NCI-H460 (cell line): ENCODE data around the gene OPA1. TPM values are rescaled to one million over a fixed set of nuclear protein-coding genes. Genes with fewer than 3 reads are reported as not detected.

Source experiments
- DNase-seq: peaks from one replicate; pipeline ENCODE4 v3.0.0-alpha.2; 2016; ENCODE audit warnings: low read depth; ENCODE audit errors: extremely low read depth
- total RNA-seq: library from RNA; depleted of rRNA; stranded (reverse); fragments of >200 nt; shearing (Covaris generic); gene quantifications from 2 replicates; pipeline ENCODE4 v1.2.3, GENCODE V29; 2014

Gene OPA1
- total RNA-seq, 1 experiment from 2014 or later, result 56.0 TPM

GRCh38 chr3:193645806-193646205, 52.8 kb downstream of the OPA1 start:
- DNase-seq, result no peak

GRCh38 chr3:193648542-193649076, 55.6 kb downstream of the OPA1 start:
- no peak for DNase-seq

GRCh38 chr3:193650585-193650984, 57.6 kb downstream of the OPA1 start:
- DNase-seq, result no peak

DNA sequence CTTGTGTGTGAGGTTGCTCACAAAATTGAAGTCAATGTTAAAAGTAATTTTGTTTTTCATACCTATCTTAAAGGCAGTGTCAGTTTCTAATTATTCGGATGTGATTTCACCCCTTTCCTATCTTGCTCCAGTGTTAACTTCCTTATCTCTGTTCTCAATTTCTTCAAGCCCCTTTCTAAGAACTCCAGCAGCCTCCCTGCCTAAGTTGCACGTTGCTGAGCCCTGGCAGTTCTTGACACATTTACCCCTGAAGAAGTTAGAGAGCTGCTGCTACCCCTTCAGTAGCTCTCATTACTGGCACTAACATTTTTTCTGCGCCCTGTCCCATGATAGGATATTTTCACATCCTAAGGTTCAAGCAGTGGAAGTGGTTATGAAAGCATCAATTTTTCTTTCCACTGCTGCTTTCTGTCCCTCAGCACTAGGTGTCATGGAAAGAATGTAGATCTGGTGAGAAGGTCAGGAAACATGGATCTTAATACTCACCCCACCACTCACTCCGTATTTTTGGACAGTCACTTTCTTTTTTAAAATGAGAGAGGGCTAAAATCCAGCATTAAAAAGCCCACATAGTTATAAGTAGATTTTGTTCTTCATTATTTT, 62.9 kb downstream of the OPA1 start:
- no peak for DNase-seq

GRCh38 chr3:193656445-193656844, 63.4 kb downstream of the OPA1 start:
- DNase-seq, result no peak

DNA sequence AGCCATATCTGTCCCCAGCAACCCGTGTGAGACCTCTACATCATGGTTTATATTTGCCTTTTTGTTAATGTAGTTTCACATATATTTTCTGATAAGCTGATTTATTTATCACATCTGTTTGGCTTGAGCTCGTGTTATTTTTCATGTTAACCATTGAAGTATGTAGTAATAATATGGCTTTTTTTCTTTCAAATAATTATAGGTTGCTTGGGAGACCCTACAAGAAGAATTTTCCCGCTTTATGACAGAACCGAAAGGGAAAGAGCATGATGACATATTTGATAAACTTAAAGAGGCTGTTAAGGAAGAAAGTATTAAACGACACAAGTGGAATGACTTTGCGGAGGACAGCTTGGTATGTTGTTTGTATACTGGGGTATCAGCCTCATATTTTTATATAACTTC, 63.9 kb downstream of the OPA1 start:
- no peak for DNase-seq

DNA sequence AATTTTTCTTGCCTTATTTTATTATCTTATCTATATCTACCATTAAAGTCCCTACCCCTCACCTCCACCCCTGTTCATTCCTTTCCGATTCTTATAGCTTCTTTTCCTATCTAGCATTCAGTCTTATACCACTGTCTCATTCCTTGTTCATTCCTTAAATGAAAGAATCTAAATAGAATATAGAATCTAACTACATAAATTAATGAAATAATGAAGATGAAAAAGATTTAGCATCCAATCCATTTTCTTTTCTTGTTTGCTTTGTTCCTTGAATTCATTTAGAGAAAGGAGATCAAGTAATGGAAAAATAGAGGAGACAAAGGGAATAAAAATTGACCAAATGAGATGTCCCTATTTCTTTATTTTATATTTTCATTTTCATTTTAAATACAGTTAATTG, 67.2 kb downstream of the OPA1 start:
- no peak for DNase-seq

DNA sequence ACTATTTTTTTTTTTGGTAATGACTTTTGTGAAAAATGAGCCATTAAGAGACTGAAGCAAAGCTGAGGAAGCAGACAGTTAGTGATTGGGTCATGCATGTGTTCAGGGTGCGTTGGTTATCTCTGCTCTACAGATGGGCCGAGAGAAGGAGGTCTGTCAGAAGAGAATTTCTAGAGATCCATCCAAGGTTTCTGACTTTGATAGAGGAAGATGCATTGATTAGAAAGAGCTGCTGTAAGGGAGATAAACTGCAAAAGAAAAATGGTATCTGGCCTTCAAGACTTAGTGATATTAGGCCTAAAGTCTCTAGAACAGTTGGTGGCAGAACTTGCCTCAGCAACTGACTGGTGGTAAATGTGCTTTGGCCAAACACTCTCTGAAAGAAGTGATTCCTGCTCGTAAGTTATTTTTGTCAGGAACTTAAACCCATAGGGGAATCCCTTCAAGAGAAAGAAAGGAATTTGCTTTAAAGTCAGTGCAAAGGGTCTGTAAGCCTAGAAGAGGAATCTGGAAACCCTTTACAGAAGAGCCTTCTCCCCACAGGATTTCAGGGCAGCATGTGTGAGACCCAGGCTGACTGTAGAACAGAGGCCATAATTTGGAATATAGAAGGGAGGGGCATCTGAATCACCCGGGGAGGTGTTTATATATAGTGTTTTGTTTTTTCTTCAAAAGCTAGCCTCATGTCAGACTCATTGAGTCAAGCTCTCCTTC, 67.8 kb downstream of the OPA1 start:
- DNase-seq, result no peak

- no peak for DNase-seq
Measured at GRCh38 chr3:193662757-193663322, 69.8 kb downstream of the OPA1 start.

DNA sequence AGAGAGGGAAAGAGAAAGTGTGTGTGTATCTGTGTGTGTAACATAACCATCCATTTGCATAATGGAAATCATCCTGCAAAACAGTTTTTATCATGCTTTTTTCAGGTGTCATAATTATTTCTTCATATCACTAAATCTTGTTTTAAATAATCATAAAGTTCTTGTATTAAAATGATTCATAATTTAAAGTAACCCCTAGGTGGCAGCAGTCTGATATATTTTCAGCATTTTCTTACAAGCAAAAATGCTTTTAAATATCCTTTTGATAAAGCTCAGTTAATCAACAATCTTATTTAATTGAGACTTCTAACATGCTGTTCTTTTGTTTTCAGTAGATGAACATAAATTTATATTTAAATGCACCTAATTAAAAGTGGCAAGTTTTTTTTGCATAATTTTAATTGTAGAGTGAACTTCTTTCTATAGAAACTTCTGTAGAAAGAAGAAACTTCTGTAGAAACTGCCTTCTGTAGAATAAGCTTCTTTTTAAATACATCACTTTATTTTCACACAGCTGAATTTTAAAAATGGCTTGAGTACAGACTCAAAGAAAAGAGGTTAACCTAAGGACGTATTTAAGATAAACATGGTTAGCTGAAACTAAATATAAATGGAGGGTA, 72.5 kb downstream of the OPA1 start:
- no peak for DNase-seq

GRCh38 chr3:193673845-193674244, 80.8 kb downstream of the OPA1 start:
- no peak for DNase-seq

DNA sequence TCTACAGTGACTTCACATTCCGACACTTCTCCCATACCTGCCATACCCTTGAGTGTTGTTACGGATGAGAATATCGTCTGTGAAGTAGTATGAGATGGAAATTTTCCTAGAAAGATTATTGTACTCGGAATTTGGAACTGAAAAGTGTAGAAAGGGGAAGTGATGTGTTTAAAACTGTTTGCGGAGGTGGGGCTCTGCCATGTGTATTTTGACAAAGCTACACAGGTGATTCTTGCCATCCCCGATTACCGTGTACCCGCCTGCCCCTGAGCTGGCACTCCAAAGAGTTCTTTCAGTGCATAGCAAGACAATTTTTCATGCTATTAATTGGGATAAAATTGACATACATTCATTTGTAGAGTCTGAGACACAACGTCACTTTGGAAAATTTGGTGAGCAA, 81.7 kb downstream of the OPA1 start:
- no peak for DNase-seq

GRCh38 chr3:193677734-193678133, 84.7 kb downstream of the OPA1 start:
- no peak for DNase-seq

GRCh38 chr3:193680220-193680619, 87.2 kb downstream of the OPA1 start:
- DNase-seq, result no peak

- DNase-seq, result no peak
Measured at GRCh38 chr3:193681631-193682030, 88.6 kb downstream of the OPA1 start.

GRCh38 chr3:193686665-193687483, 93.9 kb downstream of the OPA1 start:
- no peak for DNase-seq

GRCh38 chr3:193688834-193689714, 96.1 kb downstream of the OPA1 start:
- no peak for DNase-seq

DNA sequence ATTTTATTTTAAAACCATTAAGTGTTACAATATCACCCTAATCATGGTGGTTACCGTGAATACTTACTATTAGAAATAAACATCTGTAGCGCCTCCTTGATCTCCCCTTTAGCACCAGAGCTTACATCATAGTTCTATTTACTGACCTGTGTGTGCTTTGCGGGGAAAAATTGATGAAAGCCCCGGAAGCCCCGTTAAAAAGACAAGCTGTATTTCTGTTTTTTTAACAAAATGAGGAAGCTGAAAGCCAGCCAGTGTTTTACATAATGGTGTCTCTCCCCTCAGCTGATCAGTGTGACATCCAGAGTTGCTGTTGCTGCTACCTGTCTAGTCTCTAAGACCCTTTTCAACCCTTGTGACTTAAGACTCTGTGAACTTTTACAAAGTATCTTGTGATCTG, 100.8 kb downstream of the OPA1 start:
- no peak for DNase-seq

DNA sequence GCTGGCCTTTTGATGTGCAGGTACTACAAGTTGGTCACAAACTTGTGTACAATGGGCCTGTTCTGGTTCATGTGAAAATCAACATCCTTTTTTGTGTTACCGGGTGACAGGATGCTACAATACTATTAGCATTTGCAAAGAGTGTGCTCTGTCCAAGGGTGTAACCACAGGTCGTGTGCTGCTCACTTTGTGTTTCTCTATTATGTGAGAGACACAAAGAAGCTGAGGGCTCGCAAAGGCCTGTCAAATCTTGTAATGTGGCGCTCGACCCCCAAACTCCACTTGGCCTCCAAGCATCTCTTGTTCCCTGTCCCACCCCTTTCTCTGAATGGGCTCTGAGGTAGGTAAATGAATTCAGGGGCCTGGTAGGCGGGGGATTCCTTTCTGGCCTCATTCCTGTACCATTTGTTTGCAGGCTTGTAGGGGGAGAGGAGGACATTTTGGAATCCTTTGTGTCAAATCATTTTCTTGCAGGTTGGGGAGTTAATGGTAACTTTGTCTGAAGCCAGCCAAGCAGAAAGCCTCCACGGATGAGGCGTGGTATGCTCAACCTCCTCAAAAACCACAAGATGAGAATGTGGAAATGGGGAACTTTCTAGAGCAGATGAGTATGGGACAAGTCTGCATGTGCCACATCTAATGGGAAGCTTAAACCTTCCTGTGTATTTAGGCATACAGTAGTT, 109.1 kb downstream of the OPA1 start:
- DNase-seq, result no peak
